ENCODE data around the gene PDP2. TPM values are rescaled to one million over a fixed set of nuclear protein-coding genes. Genes with fewer than 3 reads are reported as not detected.

Gene PDP2
- total RNA-seq, 1 experiment from 2014 or later, result 23.1 TPM

DNA sequence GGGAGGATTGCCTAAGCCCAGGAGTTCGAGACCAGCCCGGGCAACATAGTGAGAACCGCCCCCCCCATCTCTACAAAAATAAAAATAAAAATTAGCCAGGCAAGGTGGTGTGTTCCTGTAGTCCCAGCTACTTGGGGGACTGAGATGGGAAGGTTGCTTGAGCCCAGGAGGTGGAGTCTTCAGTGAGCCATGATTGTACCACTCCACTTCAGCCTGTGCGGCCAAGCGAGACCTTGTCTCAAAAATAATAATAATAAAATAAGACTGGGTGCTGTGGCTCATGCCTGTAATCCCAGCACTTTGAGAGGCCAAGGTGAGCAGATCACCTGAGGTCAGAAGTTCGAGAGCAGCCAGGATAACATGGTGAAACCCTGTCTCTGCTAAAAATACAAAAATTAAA is 11.5 kb downstream of the PDP2 start:
- H2BK12ac ChIP-seq (ENCODE audit: insufficient read length, low read depth, low read length), result no peak overlapping the region
- no peak overlapping the region for H3T11ph ChIP-seq (ENCODE audit: low read length)
- TF ChIP-seq, protein P1, sequence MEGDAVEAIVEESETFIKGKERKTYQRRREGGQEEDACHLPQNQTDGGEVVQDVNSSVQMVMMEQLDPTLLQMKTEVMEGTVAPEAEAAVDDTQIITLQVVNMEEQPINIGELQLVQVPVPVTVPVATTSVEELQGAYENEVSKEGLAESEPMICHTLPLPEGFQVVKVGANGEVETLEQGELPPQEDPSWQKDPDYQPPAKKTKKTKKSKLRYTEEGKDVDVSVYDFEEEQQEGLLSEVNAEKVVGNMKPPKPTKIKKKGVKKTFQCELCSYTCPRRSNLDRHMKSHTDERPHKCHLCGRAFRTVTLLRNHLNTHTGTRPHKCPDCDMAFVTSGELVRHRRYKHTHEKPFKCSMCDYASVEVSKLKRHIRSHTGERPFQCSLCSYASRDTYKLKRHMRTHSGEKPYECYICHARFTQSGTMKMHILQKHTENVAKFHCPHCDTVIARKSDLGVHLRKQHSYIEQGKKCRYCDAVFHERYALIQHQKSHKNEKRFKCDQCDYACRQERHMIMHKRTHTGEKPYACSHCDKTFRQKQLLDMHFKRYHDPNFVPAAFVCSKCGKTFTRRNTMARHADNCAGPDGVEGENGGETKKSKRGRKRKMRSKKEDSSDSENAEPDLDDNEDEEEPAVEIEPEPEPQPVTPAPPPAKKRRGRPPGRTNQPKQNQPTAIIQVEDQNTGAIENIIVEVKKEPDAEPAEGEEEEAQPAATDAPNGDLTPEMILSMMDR (conservative IDR thresholded peaks at IDR 0.05), result no peak
- no peak overlapping the region for H2BK5ac ChIP-seq (ENCODE audit: insufficient read length, low read length)
- Mint-ChIP-seq H3K4me1 (peaks cover 7 to 9% of the 10 kb centered on the region in 2 experiments), H3K9me3 (no peaks in the 10 kb centered on the region), H3K27ac (no peak overlapping the region), H3K36me3 (ENCODE audit: insufficient read depth in 1 of 3, low read depth in 3 of 3) (peaks cover 3 to 25% (median 18%) of the 10 kb centered on the region in 3 experiments; a peak in 4 of 7 replicates), H3K27me3 (ENCODE audit: low read depth) (no peaks in the 10 kb centered on the region), H3K4me3 (no peak overlapping the region)
- no peak overlapping the region for H3K14ac ChIP-seq (ENCODE audit: insufficient read depth, low read length)
- H3K4me2 ChIP-seq (ENCODE audit: insufficient read depth, insufficient read length, low read length), result no peak overlapping the region
- no peak overlapping the region for H2BK120ac ChIP-seq (ENCODE audit: low read depth, low read length, poor library complexity, severe bottlenecking)
- H3K4me1 ChIP-seq (ENCODE audit: insufficient read depth, low read length), result no peaks in the 10 kb centered on the region
- H3K27ac ChIP-seq (ENCODE audit: insufficient read length, low read depth, low read length), result no peak overlapping the region
- H3K79me2 ChIP-seq (ENCODE audit: insufficient read depth, low read length), result no peaks in the 10 kb centered on the region
- no peak overlapping the region for H4K91ac ChIP-seq (ENCODE audit: insufficient read length, low read depth, low read length)
- H3K79me1 ChIP-seq (ENCODE audit: insufficient read depth, low read depth, low read length, poor library complexity, severe bottlenecking), result no peaks in the 10 kb centered on the region
- H3K9me3 ChIP-seq (ENCODE audit: control insufficient read depth, low read depth, low read length), result no peaks in the 10 kb centered on the region
- no peak overlapping the region for H4K8ac ChIP-seq (replicated peaks; ENCODE audit: insufficient read length, low read depth, low read length)
- H3K56ac ChIP-seq (ENCODE audit: insufficient read length, low read depth, low read length), result no peak overlapping the region
- H4K5ac ChIP-seq (ENCODE audit: insufficient read length, low read depth, low read length), result no peak overlapping the region
- no peaks in the 10 kb centered on the region for H3K23me2 ChIP-seq (ENCODE audit: insufficient read length, low read depth, low read length, poor library complexity, severe bottlenecking)
- no peak overlapping the region for H3K18ac ChIP-seq (ENCODE audit: insufficient read length, low read depth, low read length)
- no CpG with 5 or more reads among the region's 6 CpGs for WGBS (ENCODE audit: extremely low coverage, insufficient read length, low lambda C conversion rate)
- no peak overlapping the region for H3K23ac ChIP-seq (ENCODE audit: insufficient read length, low read depth, low read length)
- no peaks in the 10 kb centered on the region for H3K27me3 ChIP-seq (ENCODE audit: insufficient read depth, low read length)
- H3K9ac ChIP-seq (ENCODE audit: extremely low read depth, insufficient read length, low read length), result no peak overlapping the region
- H2AK5ac ChIP-seq (ENCODE audit: insufficient read length, low read length), result no peak overlapping the region
- DNase-seq, result no peak
- no peak overlapping the region for H2BK15ac ChIP-seq (ENCODE audit: low read depth, low read length)
- no peak overlapping the region for H3K4ac ChIP-seq (ENCODE audit: low read depth, low read length)
- peaks cover 4% of the 10 kb centered on the region for H4K20me1 ChIP-seq (ENCODE audit: control insufficient read depth, insufficient read depth, insufficient read length)
- no peak overlapping the region for H2AFZ ChIP-seq (ENCODE audit: low read length)
- no peak overlapping the region for H2BK20ac ChIP-seq (ENCODE audit: low read depth, low read length, poor library complexity, severe bottlenecking)
